GM10266 (cell line): ENCODE results near the gene RALGAPA1.

Experiments used
- DNase-seq: peaks from one replicate; pipeline ENCODE4 v3.0.0; 2012; ENCODE audit errors: extremely low spot score
- CTCF ChIP-seq: IDR thresholded peaks from 2 replicates; pipeline ENCODE4 v1.5.1; 2012; ENCODE audit warnings: mild to moderate bottlenecking, low read depth; ENCODE audit not compliant: control insufficient read depth, insufficient read depth; ENCODE audit errors: missing control alignments

RALGAPA1 gene

GRCh38 chr14:35808638-35809563 is at the start of gene RALGAPA1:
Gene RALGAPA1, minus strand, starts transcription at chr14:35809295. Its CDS starts 460 bp downstream, at chr14:35808835.
- TF ChIP-seq CTCF, result peak; percentile 47
- DNase-seq, result peak; percentile 92

- no peak for DNase-seq
- no peak for TF ChIP-seq CTCF
Observed at GRCh38 chr14:35858521-35859209, 49.6 kb upstream of the RALGAPA1 start.

GRCh38 chr14:35855876-35856481 is 46.9 kb upstream of the RALGAPA1 start:
- TF ChIP-seq CTCF, result peak; percentile 14
- DNase-seq, result peak; percentile 48

GRCh38 chr14:35854696-35855270 is 45.7 kb upstream of the RALGAPA1 start:
- no peak for TF ChIP-seq CTCF
- no peak for DNase-seq

GRCh38 chr14:35853225-35853624 is 44.1 kb upstream of the RALGAPA1 start:
- TF ChIP-seq CTCF, result no peak
- DNase-seq, result no peak

- DNase-seq, result no peak
- TF ChIP-seq CTCF, result no peak
Observed at GRCh38 chr14:35851823-35852222, 42.7 kb upstream of the RALGAPA1 start.
